Measurements from ENCODE around the gene NUMBL.

DNA sequence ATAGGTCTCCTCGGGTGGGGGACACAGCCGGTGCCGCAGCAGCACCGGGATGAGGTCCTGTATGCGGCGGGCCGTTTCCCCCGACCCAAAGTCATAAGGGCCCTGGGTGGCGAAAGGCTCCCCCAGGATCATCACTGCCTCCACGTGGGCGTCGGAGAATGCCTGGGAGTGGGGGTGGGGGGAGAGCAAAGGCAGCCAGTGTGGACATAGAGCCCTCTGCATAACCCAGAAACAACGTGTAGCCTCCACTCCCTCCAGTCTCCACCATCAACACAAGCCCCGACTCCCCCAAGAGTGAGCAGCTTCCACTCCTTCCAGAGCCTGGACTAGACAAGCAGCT lies 1.7 kb upstream of the NUMBL start:
- TF ChIP-seq, protein P1, sequence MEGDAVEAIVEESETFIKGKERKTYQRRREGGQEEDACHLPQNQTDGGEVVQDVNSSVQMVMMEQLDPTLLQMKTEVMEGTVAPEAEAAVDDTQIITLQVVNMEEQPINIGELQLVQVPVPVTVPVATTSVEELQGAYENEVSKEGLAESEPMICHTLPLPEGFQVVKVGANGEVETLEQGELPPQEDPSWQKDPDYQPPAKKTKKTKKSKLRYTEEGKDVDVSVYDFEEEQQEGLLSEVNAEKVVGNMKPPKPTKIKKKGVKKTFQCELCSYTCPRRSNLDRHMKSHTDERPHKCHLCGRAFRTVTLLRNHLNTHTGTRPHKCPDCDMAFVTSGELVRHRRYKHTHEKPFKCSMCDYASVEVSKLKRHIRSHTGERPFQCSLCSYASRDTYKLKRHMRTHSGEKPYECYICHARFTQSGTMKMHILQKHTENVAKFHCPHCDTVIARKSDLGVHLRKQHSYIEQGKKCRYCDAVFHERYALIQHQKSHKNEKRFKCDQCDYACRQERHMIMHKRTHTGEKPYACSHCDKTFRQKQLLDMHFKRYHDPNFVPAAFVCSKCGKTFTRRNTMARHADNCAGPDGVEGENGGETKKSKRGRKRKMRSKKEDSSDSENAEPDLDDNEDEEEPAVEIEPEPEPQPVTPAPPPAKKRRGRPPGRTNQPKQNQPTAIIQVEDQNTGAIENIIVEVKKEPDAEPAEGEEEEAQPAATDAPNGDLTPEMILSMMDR (IDR thresholded peaks at IDR 0.05), result no peak
- TF ChIP-seq EZH2 (IDR thresholded peaks at IDR 0.05), result no peak
